ENCODE results near the gene TMEM88.

TMEM88 gene

GRCh38 chr17:7883781-7884386 lies 29.0 kb downstream of the TMEM88 start:
- peak overlapping the region; percentile 31 to 86 for H3K4me3 ChIP-seq (replicated peaks in 1 of 2; ENCODE audit: low read depth in 2 of 2, low read length in 2 of 2)
- TF ChIP-seq, protein P1, sequence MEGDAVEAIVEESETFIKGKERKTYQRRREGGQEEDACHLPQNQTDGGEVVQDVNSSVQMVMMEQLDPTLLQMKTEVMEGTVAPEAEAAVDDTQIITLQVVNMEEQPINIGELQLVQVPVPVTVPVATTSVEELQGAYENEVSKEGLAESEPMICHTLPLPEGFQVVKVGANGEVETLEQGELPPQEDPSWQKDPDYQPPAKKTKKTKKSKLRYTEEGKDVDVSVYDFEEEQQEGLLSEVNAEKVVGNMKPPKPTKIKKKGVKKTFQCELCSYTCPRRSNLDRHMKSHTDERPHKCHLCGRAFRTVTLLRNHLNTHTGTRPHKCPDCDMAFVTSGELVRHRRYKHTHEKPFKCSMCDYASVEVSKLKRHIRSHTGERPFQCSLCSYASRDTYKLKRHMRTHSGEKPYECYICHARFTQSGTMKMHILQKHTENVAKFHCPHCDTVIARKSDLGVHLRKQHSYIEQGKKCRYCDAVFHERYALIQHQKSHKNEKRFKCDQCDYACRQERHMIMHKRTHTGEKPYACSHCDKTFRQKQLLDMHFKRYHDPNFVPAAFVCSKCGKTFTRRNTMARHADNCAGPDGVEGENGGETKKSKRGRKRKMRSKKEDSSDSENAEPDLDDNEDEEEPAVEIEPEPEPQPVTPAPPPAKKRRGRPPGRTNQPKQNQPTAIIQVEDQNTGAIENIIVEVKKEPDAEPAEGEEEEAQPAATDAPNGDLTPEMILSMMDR (IDR thresholded peaks at IDR 0.05; ENCODE audit: low read depth, low read length) = no peak
- peak; percentile 42 to 43 for DNase-seq (ENCODE audit: low read depth in 2 of 2)

DNA sequence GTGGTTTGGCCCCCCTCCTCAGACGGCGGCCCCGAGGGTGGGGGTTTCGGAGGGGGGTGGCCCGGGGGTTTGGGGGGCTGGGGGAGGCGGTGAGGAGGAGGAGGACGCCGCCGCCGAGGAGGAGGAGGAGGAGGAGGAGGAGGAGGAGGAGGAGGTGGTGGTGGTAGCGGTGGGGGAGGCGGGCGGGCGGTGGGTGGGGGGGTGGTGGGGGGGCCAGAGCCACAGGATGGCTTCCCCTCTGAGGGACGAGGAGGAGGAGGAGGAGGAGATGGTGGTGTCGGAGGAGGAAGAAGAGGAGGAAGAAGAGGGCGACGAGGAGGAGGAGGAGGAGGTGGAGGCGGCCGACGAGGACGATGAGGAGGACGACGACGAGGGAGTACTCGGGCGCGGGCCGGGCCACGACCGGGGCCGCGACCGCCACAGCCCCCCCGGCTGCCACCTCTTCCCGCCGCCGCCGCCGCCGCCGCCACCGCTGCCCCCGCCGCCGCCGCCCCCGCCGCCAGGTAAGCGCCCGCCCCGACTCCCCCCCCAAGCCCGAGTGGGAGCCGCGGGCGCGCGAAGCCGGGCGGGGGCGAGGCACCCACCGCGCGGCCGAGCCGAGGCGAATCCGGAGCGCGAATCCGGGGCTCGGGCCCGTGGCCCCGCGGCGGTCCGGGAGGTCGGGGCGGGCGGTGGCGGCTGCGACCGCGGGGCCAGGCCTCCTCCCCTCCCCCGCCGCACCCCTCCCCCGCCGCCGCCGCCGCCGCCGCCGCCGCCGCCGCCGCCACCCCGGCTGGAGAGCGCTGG lies 29.9 kb downstream of the TMEM88 start:
- TF ChIP-seq, protein P1 (IDR thresholded peaks at IDR 0.05; ENCODE audit: low read depth, low read length) = no peak
- DNase-seq (ENCODE audit: low read depth in 2 of 2) = no peak
- peak overlapping the region; percentile 85 to 86 for H3K4me3 ChIP-seq (replicated peaks in 1 of 2; ENCODE audit: low read depth in 2 of 2, low read length in 2 of 2)

- TF ChIP-seq, protein P1 (IDR thresholded peaks at IDR 0.05; ENCODE audit: low read depth, low read length) = no peak
- DNase-seq (ENCODE audit: low read depth in 2 of 2) = peak; percentile 10 to 38
- H3K4me3 ChIP-seq (replicated peaks in 1 of 2; ENCODE audit: low read depth in 2 of 2, low read length in 2 of 2) = peak overlapping the region; percentile 85 to 86
These were observed 30.7 kb downstream of the TMEM88 start for GRCh38 chr17:7885367-7886226.

DNA sequence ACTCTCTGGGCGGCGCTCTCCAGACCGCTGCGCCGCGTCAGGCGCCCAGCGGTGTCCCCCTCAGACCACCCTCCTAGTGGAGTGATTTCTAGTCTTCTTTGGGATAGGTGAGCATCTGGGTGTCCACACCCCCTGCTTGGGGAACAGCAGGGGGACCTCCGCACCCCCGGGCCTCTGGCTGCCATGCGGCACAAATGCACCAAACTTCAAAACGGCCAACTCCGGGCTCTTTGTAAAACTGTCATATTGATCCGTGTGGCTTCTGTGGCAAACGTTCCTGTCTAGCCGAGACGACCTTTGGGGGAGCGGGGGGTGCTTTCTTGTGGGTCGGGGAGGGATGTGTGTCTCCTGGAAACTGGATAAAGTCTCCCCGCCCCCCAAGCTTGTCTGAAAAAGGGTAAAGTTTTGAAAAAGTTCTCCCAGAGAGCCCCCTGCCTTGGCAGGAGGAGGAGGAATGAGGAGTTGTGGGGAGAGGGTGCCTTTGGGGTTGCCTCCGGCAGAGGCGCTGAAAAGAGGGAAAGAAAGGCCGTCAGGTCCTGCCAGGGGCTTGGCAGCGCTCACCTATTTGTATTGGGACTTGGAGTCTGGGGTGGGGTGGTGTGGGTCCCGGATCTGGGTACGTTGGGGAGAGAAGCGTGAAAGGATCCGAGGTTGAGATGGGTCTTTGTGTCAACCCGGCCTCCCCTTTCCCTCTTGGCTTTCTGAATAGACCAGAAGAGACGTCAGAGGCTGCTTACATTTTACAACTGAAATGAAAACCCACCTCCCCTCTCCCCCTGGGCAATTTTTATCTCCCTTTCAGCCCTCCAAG lies 31.6 kb downstream of the TMEM88 start:
- TF ChIP-seq, protein P1 (IDR thresholded peaks at IDR 0.05; ENCODE audit: low read depth, low read length) = peak; percentile 26
- peak; percentile 16 to 28 for DNase-seq (ENCODE audit: low read depth in 2 of 2)
- peak overlapping the region; percentile 85 to 86 for H3K4me3 ChIP-seq (replicated peaks in 1 of 2; ENCODE audit: low read depth in 2 of 2, low read length in 2 of 2)

- H3K4me3 ChIP-seq (replicated peaks in 1 of 2; ENCODE audit: low read depth in 2 of 2, low read length in 2 of 2) = peak overlapping the region; percentile 85 to 86
- no peak for DNase-seq (ENCODE audit: low read depth in 2 of 2)
- TF ChIP-seq, protein P1 (IDR thresholded peaks at IDR 0.05; ENCODE audit: low read depth, low read length) = no peak
These were observed 32.2 kb downstream of the TMEM88 start for GRCh38 chr17:7887038-7887481.
